KMS-11 (cell line): ENCODE measurements around the gene TMEM30A.

ENCODE experiments used
- H2AFZ ChIP-seq: fragments of 200-600 bp; sonication (generic); 2 replicates; pipeline ENCODE4 v1.6.1; 2016; ENCODE audit warnings: antibody characterized with exemption, mixed run types, low read depth
- H3K27ac ChIP-seq: fragments of 200-600 bp; sonication (generic); 2 replicates; pipeline ENCODE4 v1.6.1; 2016; ENCODE audit warnings: mild to moderate bottlenecking, mixed run types
- H3K27me3 ChIP-seq: fragments of 200-600 bp; sonication (generic); 2 replicates; pipeline ENCODE4 v1.6.1; 2017; ENCODE audit warnings: mild to moderate bottlenecking, low read depth, mixed run types, moderate library complexity; ENCODE audit not compliant: insufficient read depth
- H3K36me3 ChIP-seq: fragments of 200-600 bp; sonication (generic); 2 replicates; pipeline ENCODE4 v1.6.1; 2017; ENCODE audit warnings: mild to moderate bottlenecking, mixed run types; ENCODE audit not compliant: insufficient read depth
- H3K4me1 ChIP-seq: fragments of 200-600 bp; sonication (generic); 2 replicates; pipeline ENCODE4 v1.6.1; 2016; ENCODE audit warnings: mild to moderate bottlenecking, low read depth, mixed run types; ENCODE audit not compliant: poor library complexity, severe bottlenecking
- H3K4me2 ChIP-seq: fragments of 200-600 bp; sonication (generic); 2 replicates; pipeline ENCODE4 v1.7.0; 2016; ENCODE audit warnings: mild to moderate bottlenecking, mixed run types
- H3K4me3 ChIP-seq: fragments of 200-600 bp; sonication (generic); IDR thresholded peaks from 2 replicates; pipeline ENCODE4 v1.6.1; 2017; ENCODE audit warnings: low read depth, low read length, mixed read lengths; ENCODE audit not compliant: insufficient read depth
- H3K79me2 ChIP-seq: fragments of 200-600 bp; sonication (generic); 2 replicates; pipeline ENCODE4 v1.6.1; 2016; ENCODE audit warnings: low read depth, mixed run types; ENCODE audit not compliant: insufficient read depth
- H3K9ac ChIP-seq: fragments of 200-600 bp; sonication (generic); 2 replicates; pipeline ENCODE4 v1.6.1; 2016; ENCODE audit warnings: mild to moderate bottlenecking, mixed run types
- H4K20me1 ChIP-seq: fragments of 200-600 bp; sonication (generic); 2 replicates; pipeline ENCODE4 v1.6.1; 2016; ENCODE audit warnings: mild to moderate bottlenecking, mixed run types; ENCODE audit not compliant: insufficient read depth
- CTCF ChIP-seq: fragments of 200-600 bp; sonication (generic); conservative IDR thresholded peaks from 2 replicates; pipeline ENCODE4 v1.6.1; 2017; ENCODE audit warnings: low read depth, mild to moderate bottlenecking, antibody characterized with exemption, low read length, moderate library complexity, mixed read lengths

TMEM30A gene

GRCh38 chr6:75284632-75285282, at the start of gene TMEM30A:
Gene TMEM30A, minus strand, starts transcription at chr6:75284792. Its CDS starts 154 bp downstream, at chr6:75284638.
- Histone ChIP-seq H2AFZ (peak within 1 kb of the TSS; percentile 82), H3K27me3 (no peaks in the 10 kb centered on the region), H3K79me2 (peaks cover 45% of the 10 kb centered on the region; the same call in 1 of the 2 replicates), H3K27ac (peak within 1 kb of the TSS; percentile 80), H3K4me1 (peaks cover 35% of the 10 kb centered on the region), H4K20me1 (no peaks in the 10 kb centered on the region), H3K9ac (peak within 1 kb of the TSS; percentile 77), H3K4me2 (peak within 1 kb of the TSS; percentile 72), H3K36me3 (no peaks in the 10 kb centered on the region), H3K4me3 (no peak within 1 kb of the TSS)
- TF ChIP-seq CTCF = no peak

GRCh38 chr6:75333676-75334200, 49.1 kb upstream of the TMEM30A start:
- Histone ChIP-seq H3K79me2 (no peaks in the 10 kb centered on the region), H3K4me3 (no peak overlapping the region), H3K27ac (no peak overlapping the region), H3K27me3 (no peaks in the 10 kb centered on the region), H3K4me1 (no peaks in the 10 kb centered on the region), H3K4me2 (no peak overlapping the region), H3K9ac (no peak overlapping the region), H3K36me3 (no peaks in the 10 kb centered on the region), H2AFZ (no peak overlapping the region), H4K20me1 (no peaks in the 10 kb centered on the region)
- no peak for TF ChIP-seq CTCF

GRCh38 chr6:75331151-75331550, 46.6 kb upstream of the TMEM30A start:
- Histone ChIP-seq H3K4me2 (no peak overlapping the region), H4K20me1 (no peaks in the 10 kb centered on the region), H3K27me3 (no peaks in the 10 kb centered on the region), H3K4me1 (no peaks in the 10 kb centered on the region), H3K36me3 (no peaks in the 10 kb centered on the region), H3K27ac (no peak overlapping the region), H3K79me2 (no peaks in the 10 kb centered on the region), H2AFZ (no peak overlapping the region), H3K9ac (no peak overlapping the region), H3K4me3 (no peak overlapping the region)
- TF ChIP-seq CTCF = no peak

- H3K27me3 ChIP-seq = no peaks in the 10 kb centered on the region
- H3K9ac ChIP-seq = no peak overlapping the region
- no peaks in the 10 kb centered on the region for H4K20me1 ChIP-seq
- H3K79me2 ChIP-seq = no peaks in the 10 kb centered on the region
- no peak overlapping the region for H3K27ac ChIP-seq
- H3K4me2 ChIP-seq = no peak overlapping the region
- no peak overlapping the region for H3K4me3 ChIP-seq
- no peak for TF ChIP-seq CTCF
- H2AFZ ChIP-seq = no peak overlapping the region
- H3K4me1 ChIP-seq = no peaks in the 10 kb centered on the region
- no peaks in the 10 kb centered on the region for H3K36me3 ChIP-seq
These were observed 45.1 kb upstream of the TMEM30A start for GRCh38 chr6:75329703-75330102.
